GM19035 (cell line): ENCODE measurements around the gene RPS6KA2.
A peak's percentile ranks its signal among the peaks of the same experiment; 100 is the strongest.
"Not testable (repeated sequence)": the region's sequence is repeated elsewhere in the genome, so short reads cannot be mapped to it uniquely, and the experiment has no call there.

Experiments used
- ATAC-seq: cut with Tn5 transposase; IDR thresholded peaks from one replicate; pipeline ENCODE4 v1.9.1; 2021; ENCODE audit not compliant: unreplicated experiment

RPS6KA2 gene

DNA sequence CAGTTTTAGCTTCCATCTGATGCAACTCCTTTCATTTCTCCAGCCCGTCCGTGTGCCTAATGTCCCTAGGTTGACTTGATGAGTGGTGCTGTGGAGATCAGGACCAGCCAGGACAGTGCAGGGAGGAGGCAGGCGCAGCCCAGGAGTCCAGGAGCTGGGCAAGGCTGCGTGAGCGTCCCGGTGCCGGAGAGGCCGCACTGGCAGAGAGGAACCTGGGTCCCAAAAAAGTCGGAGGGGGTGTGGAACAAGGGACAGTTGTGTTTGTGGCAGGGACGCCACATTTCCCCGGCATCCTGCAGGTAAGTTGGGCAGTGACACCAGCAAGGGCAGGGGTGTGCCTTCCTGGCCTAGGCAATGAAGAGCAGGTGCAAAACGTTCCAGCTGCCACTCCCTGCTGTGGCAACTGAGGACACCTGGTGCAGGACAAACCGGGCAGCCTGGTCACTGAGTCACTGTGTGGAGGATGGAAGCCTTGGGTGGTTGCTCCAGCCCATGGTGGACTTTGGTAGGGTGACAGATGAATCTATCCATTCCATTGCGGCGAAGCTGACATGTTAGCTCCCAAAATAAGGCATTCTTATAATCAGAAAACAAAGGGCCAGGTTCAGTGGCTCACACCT is 93.7 kb downstream of the RPS6KA2 start:
- ATAC-seq: no peak

DNA sequence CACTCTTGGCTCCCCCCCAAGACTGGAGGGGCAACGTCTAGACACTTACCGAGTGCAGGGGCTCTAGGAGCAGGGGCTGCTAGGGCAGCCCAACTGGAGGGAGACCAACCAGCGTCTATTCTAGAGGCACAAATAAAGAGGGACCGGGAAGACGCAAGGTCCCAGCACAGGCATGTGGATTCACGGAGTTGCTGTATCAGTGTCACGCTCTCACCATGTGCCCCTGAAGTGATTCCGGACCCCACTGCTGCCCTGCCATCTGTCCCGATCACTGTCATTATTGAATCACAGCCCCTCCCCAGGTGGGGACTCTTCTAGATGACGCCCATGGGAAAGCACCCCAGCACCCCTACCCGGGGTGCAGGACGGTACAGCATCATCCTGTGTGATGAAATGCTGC is 94.7 kb downstream of the RPS6KA2 start:
- no peak for ATAC-seq

DNA sequence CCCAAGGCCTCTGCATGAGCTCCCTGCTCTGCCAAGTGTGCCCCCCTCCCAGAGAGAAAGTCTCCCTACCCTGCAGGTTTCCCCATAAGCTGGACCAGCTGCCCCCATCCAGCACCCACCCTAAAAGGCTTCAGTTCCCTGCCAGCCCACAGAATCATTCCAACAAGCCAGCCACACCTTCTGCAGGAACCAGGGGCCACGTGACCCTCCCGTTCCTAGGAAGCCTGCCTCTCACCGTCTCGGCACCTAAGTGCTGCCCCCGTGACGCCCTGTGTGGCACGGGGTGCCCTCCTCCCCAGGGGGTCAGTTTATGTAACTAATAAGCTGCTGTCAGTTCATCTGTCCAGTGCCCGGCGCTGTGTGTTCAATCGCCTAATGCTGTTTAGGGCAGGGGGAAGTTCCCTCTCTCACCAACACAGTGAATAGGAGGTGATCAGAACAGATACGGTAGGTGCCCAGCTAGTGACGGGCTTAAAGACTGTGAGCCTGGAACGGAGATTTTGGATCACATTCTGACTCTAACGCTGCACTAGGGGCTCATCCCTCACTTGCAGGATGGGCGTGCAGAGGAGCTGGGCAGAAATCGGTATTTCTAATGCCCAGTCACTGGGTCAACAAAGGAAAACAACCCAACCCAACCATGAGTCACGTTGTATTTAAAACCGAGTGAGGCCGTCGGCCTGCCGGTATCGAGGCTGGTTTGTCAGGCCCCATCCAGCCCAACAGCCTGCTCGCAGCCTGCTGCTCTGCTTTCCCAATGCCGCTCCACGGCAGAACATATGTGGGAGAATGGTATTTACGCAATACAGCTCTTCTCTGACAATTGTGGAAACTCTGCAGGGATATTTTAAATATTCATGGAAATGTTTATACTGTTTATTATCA is 96.6 kb downstream of the RPS6KA2 start:
- ATAC-seq: no peak

DNA sequence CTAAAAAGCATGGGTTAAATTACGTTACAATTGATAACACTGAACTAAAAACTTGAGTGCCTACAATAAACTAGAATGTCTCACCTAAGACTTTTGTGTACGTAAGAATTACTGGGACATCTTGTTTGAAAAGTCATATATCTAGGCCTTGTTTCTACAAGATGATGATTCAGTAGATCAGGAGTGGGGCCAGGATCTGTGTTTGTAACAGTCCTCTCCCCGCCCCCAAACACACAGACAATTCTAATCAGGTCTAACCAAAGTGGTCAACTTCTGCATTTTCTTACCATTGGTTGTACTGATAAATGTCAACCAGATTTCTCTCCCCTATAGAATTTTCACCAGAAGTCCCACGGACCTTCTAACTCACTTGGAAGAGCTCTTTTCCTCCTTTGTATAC is 97.5 kb downstream of the RPS6KA2 start:
- no peak for ATAC-seq

DNA sequence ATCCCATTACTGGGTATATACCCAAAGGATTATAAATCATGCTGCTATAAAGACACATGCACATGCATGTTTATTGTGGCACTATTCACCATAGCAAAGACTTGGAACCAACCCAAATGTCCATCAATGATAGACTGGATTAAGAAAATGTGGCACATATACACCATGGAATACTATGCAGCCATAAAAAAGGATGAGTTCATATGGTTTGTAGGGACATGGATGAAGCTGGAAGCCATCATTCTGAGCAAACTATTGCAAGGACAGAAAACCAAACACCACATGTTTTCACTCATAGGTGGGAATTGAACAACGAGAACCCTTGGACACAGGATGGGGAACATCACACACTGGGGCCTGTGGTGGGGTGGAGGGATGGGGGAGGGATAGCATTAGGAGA is 98.0 kb downstream of the RPS6KA2 start:
- not testable (repeated sequence) for ATAC-seq

DNA sequence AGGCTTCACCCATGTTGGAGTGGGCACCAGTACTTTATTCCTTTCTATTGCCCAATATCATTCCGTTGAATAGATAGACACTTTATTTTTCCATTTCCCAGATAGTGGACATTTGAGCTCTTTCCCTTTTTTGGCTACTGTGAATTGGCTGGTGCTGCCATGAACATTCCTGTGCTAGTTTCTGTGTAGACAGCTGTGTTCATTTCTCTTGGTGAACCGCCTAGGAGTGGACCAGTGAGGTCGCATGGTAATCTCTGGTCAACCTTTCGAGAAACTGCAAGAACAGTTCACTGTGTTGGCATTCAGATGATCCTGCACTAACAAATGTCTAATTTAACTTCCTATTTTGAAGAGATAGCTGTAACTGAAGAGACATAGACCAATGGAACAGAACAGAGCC is 99.2 kb downstream of the RPS6KA2 start:
- ATAC-seq: no peak

DNA sequence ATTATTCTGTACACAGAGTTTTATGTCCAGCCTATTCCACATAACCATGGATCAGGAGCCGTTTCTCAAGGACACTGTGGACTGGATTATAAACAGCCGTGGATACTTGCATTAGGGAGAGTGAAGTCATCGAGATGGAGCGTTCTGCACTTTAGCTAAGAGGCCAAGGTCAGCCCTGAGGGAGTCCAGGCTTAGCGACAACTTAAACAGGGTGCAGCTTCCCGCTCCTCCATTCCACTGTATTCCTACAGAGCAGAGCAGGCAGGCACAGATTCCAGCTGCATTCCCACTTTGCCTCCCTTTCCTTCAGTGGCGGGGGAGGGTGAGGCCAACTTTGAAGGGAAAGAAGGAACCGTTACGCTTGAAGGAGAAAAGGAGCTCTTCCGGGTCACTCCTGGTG is 100.1 kb downstream of the RPS6KA2 start:
- no peak for ATAC-seq

DNA sequence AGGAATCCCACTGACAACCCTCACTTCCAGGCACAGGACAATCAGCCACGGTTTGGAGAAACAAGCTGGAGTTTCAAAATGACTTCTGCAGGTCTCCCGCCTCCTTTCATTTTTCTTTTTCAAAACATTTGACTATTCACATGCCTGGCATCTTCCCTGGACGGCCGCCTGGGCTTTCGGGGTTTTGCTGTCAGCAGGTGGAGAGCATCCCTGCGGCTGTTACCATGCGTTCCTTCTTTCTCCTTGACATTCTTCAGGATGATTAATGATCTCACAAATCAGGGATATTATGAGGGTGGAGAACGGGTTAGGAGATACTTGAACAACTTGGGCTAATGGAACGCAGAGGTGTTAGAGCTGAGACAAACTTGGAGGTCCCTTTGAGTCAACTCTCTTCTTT is 101.5 kb downstream of the RPS6KA2 start:
- no peak for ATAC-seq

DNA sequence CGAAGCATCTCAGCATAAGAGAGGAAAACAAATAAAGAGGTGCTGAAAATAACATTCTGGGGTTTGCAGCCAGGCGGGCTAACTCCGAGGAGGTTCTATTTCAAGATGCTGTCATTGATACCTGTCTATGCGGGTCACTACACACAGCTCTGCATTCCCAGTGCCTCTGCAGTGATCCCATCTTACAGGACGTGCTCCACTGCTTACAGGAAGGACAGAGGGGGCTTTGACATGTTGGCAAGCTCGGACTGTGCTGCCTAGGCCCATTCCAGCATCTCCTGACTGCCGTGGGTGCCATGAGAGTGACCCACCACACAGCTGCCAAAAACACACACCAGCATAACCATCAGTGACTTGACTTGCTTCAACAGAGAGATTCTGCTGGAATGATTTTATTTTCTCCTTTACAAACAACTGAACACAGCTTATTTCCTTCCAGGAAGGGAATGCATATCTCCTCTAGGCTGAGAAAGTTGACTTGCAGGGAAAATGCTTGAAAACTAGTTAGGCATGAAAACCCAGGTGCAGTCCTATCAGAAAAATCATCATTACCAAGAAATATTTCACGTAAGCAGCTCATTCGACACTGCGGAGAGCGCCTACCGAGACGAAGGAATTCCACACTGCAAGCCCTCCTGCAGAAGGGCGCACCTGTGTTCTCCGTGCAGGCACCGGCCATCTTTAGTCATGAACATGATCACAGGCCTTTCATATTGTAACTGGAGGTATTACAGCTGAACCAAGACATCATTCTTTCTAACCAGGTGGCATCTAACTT is 103.1 kb downstream of the RPS6KA2 start:
- ATAC-seq: no peak

DNA sequence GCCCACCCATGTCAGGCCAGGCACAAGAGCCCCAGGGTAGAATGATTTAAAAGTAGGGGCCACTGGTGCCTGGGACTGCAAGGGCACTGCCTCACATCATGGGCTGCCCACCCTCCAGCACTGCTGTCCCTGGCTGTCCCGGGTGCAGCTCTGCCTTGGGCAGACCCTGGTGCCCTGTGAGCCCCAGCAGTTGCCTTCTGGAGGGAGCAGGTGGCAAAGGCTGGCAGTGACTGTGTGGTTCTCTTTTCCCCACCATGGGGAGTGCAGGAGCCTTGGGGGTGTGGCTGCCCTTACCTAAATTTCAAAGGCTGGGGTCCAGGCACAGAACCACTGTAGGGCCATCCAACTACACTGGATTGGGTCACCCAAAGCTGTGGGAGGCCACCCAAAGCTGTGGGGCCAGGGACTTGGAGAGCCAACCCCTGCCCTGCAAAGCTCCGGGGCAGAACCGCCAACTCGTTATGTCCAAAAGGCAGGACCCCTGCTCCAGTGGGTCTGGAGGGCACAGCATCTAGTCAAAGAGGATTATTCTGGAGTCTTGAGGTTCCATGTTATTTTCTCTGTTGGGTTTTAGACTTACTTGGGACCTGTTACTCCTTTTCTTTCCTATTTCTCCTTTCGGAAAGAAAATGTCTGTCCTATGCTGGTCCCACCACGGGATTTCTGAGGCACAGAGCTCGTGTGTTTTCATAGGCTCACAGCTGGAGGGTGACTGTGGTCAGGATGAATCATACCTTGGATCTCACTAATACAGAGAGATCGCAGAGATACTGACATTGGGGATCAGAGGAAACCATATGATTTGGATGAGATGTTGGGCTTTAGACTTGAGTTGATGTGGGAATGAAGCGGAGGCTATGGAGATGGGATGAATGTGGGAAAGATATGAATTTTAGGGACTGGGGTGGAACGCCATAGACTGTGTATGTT is 105.9 kb downstream of the RPS6KA2 start:
- ATAC-seq: no peak

DNA sequence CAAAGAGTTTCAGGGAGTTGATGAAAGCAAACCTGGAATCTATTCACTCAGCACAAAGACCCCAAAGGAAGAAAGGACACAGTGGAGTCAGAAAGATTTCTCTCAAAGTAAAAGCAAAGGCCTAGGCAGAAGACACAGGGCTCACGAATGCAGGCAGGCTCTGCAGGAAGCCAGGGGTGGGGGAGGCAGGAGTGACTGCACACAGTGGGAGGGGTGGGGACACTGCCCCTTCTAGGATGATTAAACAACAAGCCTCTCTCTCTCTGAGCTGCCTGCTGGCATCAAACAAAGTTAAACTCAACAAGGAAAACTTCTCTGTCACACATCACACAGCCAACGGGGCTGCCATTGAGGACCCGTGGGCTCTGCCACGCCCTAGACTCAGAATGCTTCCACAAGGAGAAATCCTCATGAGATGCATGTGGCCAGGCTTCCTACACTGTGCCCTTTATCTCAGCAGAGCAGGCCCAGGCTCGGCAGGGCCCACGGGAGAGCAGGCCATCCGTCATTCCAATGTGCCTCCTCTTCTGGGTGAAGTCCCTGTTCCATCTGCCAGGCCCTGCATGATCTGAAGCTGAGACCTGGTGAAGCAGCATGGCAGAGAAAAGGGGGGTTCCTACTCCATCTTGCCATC is 110.7 kb downstream of the RPS6KA2 start:
- no peak for ATAC-seq

DNA sequence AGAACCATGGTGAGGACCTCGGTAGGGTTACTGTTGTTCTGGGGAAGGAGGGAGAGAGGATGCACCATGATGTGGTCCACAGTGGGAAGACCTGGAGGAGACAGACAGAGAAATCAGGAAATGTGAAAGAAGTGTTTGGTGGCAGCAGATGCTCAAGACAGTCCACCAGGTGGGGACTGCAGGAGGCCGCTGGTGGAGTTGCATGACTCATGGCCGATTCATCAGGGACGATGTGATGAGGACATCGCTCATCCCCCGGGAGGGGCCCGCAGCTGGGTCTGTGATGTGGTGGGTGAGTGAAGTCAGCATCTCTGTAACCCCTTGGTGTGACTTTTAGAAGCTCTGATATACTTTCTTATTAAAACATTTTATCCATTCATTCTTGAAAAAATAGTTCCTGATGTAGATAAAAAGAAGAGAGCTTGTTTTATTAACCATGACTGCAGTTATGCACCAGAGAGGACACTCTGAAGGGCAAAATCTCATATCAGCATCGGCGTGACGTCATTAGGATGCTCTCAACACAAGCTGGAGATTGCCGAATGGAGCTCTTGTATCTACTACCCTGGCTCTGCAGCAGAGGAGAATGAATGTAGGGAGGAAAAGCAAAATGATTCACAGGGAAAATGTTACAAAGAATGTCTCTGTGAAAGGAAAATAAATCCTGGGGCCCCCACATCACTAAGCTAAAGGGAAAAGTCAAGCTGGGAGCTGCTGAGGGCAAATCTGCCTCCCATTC is 111.8 kb downstream of the RPS6KA2 start:
- ATAC-seq: no peak

DNA sequence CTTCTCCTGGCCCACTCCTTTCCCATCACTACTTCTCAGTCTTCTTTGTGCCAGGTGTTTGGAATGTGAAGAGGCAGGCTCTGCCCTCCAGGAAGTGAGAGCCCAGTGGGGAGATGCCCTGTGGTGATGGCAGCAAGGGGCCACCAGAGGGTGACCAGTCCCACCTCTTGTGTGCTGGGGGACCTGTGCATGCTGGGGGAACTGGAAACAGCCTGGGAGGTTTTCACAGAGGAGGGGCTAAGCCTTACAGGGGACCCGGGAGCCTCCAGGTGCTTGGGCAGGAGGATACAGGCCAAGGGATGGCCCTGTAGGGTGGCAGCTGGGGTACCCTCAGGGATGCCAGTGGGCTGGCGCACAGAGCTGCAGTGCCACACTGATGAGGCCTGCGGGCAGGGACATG is 112.9 kb downstream of the RPS6KA2 start:
- ATAC-seq: no peak

DNA sequence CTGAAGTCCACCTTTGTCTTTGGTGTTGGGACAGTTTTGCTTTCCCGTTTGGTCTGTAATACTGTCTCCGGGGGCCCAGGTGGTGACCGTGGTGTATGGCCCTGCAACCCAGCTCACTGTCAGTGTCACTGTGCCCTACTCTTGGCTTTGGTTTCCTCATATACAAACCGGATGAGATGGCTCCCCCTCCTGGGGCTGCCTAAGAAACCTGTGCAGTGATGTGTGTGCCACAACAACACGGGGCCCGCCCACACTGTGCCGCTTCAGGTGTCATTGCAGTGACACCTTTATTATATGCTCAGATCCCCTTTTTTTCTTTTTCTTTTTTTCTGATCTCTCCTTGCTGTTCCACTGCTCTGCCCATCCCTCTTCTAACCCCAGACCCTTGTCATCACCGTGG is 114.5 kb downstream of the RPS6KA2 start:
- ATAC-seq: peak; percentile 95

DNA sequence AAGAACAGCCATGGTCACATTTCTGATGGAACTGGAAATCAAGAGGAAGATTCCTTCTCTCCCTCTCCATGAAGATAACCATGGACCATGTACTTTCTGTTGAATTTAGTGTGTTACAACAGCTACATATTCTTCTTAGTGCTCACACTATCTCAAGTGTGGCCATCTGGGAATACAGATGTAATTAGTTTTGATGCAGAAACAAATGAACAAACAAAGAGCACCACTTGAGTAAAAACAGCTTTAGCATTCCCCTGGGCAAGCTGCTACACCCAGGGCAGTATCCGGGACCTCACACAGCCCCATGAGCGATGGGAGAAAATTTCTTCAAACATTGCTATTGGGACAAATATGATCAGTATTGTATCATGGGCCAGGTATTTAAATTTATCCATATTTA is 115.7 kb downstream of the RPS6KA2 start:
- ATAC-seq: no peak

DNA sequence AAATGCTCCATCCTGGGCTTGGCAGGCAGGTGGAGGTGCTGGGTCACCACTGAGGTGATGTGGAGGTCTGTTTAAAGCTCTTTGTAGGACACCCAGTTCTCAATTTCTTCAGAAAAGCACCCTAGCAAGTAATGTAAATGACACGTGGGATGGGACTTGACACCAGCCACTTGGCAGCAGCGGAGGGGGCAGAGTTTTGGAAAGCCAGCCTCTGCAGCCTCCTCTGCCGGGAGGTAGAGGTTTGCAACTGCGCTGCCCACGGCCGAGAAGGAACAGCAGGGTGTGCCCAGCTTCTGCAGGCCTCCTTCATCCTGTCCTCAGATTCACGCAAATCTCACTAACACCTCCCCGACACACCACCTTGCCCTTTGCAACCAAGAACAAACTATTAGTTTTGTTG is 117.9 kb downstream of the RPS6KA2 start:
- no peak for ATAC-seq

DNA sequence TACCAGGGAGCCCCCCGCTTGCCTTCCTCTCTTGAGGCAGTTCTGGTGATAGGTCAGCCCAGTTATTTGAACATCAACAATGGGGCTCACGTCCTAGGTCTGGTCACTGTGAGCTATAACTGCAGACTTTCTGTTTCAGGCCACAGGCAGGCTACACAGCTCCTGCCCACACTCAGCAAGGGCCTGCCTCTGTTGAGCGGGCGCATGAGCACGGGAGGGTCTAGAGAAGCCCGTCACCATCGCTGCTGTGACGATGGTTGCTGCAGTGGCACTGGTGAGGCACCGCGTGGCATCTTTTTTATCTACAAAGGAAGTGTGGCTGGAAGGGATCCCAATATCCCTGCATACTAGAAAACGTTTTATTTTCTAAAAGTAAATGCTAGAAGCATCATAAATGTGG is 118.3 kb downstream of the RPS6KA2 start:
- no peak for ATAC-seq

DNA sequence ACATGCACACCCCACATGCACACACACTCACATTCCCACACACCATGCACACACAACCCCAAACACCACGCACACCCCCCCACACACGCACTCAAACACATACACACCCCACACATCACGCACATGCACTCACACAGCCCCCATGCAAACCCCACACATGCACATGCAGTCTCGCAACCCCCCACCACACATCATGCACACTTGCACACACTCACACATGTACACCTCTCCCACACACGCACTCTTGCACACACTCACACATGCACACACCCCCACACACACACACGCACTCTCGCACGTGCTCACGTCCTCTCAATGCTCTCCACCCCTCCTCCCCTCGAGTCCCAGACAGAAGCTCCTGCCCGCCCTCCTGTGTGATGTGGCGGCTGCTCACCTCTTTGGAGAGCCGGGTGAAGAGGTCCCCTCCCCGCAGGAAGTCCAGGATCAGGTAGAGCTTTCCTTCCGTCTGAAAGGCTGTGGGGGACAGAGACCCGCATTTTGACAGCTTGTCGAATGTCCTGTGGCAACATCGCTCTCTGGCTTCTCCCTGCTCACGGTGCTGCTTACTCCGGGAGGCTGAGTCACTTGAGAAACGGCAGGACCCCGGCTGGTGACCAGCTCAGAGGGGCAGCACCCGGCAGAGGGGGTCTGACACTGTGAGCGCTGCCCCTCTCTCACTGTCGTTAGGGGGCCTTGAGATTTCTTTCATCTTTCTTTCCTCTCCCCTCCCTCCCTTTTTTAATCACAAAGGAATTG is 119.1 kb downstream of the RPS6KA2 start:
- no peak for ATAC-seq

DNA sequence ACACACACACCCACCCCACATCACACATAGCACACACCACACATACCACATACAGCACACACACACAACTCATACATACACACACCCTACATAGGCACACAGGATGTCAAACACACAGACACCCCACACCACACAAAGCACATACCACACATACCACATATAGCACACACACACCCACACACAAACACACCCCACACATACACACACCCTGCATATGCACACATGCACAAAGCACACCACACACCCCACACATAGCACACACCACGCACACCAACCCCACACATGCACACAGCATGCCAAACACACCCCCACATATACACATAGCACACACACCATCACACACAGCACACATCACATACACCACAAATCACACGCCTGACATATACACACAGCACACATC is 119.7 kb downstream of the RPS6KA2 start:
- no peak for ATAC-seq
